ENCODE data around the gene NFE2L2. TPM values are rescaled to one million over a fixed set of nuclear protein-coding genes. Genes with fewer than 3 reads are reported as not detected.
"Not testable (repeated sequence)": the region's sequence is repeated elsewhere in the genome, so short reads cannot be mapped to it uniquely, and the experiment has no call there.

The NFE2L2 gene
- total RNA-seq, 4 donors from 2014 or later, result 147 to 315 (median 189) TPM

DNA sequence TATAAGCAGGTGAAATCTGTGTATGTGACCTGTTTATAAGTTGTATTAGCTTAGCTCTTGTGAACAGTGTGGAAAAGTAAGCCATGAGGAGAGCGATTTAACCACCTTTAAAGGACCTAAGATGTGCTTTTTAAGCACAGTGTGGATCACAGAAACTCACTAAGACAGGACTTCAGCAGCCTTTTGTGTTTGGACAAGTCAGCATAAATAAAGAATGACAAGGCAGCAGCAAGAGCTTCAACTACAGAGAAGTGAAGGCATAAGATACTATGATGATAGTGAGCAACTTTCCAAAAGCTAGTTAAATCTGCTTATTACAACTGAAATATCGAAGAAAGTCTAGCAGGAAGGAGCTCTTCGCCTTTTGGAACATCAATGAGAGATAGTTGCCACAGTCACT, 43.0 kb downstream of the NFE2L2 start:
- intact Hi-C loops (cut with DNase I), result no loop called here
- Histone ChIP-seq H3K4me3 (no peak overlapping the region), H3K36me3 (peaks cover 19 to 92% (median 42%) of the 10 kb centered on the region in 3 donors), H3K27ac (no peak overlapping the region), H3K4me1 (peaks cover 5 to 51% (median 7%) of the 10 kb centered on the region in 3 donors), H3K9me3 (no peaks in the 10 kb centered on the region), H3K27me3 (no peaks in the 10 kb centered on the region)
- TF ChIP-seq, protein P1, sequence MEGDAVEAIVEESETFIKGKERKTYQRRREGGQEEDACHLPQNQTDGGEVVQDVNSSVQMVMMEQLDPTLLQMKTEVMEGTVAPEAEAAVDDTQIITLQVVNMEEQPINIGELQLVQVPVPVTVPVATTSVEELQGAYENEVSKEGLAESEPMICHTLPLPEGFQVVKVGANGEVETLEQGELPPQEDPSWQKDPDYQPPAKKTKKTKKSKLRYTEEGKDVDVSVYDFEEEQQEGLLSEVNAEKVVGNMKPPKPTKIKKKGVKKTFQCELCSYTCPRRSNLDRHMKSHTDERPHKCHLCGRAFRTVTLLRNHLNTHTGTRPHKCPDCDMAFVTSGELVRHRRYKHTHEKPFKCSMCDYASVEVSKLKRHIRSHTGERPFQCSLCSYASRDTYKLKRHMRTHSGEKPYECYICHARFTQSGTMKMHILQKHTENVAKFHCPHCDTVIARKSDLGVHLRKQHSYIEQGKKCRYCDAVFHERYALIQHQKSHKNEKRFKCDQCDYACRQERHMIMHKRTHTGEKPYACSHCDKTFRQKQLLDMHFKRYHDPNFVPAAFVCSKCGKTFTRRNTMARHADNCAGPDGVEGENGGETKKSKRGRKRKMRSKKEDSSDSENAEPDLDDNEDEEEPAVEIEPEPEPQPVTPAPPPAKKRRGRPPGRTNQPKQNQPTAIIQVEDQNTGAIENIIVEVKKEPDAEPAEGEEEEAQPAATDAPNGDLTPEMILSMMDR (IDR thresholded peaks at IDR 0.05), result no peak
- TF ChIP-seq POLR2A (IDR thresholded peaks at IDR 0.05), result no peak
- 78 to 95% methylated on average over 3 of the region's 3 CpGs for WGBS, 2 donors
- no peak for DNase-seq

- not testable (repeated sequence) for DNase-seq
Observed at GRCh38 chr2:177219787-177220186, 44.7 kb downstream of the NFE2L2 start.

GRCh38 chr2:177217247-177217843, 47.2 kb downstream of the NFE2L2 start:
- Histone ChIP-seq H3K27ac (no peak overlapping the region), H3K4me3 (no peak overlapping the region), H3K9me3 (no peaks in the 10 kb centered on the region), H3K27me3 (no peaks in the 10 kb centered on the region), H3K36me3 (peaks cover 21 to 81% (median 42%) of the 10 kb centered on the region in 3 donors), H3K4me1 (peaks cover 24 to 73% (median 25%) of the 10 kb centered on the region in 3 donors)
- WGBS, 2 donors, result 73% methylated on average over 5 of the region's 5 CpGs
- DNase-seq, result no peak
- intact Hi-C loops (cut with DNase I), result loop anchor here (5.0 kb wide), 1 partner anchor 40 kb away; no protein-coding TSS in a partner anchor
- TF ChIP-seq POLR2A (IDR thresholded peaks at IDR 0.05), result no peak
- TF ChIP-seq, protein P1 (IDR thresholded peaks at IDR 0.05), result no peak

More at GRCh38 chr2:177219787-177220186, 44.7 kb downstream of the NFE2L2 start:
- not testable (repeated sequence) for H3K27ac ChIP-seq, H3K4me3 ChIP-seq, H3K27me3 ChIP-seq, H3K9me3 ChIP-seq
- peaks cover 17 to 66% (median 19%) of the 10 kb centered on the region in 3 donors for H3K4me1 ChIP-seq
- intact Hi-C loops (cut with DNase I), result loop anchor here (5.0 kb wide), 1 partner anchor 38 kb away; no protein-coding TSS in a partner anchor
- peaks cover 24 to 100% (median 46%) of the 10 kb centered on the region in 3 donors for H3K36me3 ChIP-seq
- WGBS, 2 donors, result 96% methylated on average over 2 of the region's 2 CpGs

DNA sequence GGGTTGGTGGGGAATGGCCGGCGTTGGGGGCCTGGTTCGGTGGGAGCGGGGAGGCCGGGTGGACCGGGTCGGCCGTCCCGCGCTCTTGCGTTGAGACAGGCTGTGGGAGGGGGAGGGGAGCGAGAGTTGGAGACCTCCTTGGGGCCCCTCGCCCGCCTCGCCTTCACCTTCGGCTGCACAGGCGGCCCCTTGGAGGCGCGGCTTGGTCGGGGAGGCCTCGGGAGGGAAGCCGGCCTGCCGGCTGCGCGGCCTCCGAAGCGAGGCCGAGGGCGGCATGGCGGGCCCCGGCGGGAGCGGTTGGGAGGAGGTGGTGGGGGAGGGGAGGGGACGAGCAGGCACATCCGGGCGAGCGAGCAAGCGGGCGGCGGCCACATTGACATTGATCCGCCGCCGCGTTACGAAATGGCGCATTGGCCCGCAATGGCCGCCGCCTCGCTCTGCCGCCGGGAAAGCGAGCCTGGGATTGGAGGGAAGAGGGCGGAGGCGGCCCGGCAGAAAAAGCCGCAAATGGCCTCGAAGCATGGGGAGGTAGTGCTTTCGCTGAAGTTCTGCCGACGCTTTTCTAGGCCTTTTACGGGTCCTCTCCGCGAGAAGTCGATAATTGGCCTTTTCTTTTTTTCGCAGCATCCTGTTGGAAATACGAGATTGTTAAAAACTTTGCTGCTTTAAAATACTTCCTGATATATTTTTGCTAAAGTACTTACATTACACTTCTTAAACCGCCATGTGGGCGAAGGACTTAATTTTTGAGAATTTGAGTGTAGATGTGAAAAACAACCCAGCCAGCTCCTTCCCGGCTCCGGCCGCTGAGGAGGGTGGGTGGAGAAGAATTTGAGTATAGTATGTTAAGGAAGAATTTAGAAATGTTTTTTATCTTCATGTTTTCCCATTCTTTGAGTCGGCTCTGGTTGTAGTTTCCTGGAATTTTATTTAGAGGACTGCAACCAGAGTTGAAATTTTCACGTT, 51.4 kb downstream of the NFE2L2 start:
- peak overlapping the region; percentile 75 to 94 (median 84) for H3K4me3 ChIP-seq
- DNase-seq, result peak; percentile 68
- intact Hi-C loops (cut with DNase I), result no loop called here
- peaks cover 25 to 61% (median 31%) of the 10 kb centered on the region in 3 donors for H3K4me1 ChIP-seq
- peak overlapping the region; percentile 96 to 100 (median 98) for H3K27ac ChIP-seq
- TF ChIP-seq, protein P1 (IDR thresholded peaks at IDR 0.05), result peak in 1 of 6 experiments; percentile 8
- TF ChIP-seq POLR2A (IDR thresholded peaks at IDR 0.05), result peak in 1 of 4 donors; percentile 15
- peaks cover 19 to 40% (median 19%) of the 10 kb centered on the region in 3 donors for H3K36me3 ChIP-seq
- no peaks in the 10 kb centered on the region for H3K9me3 ChIP-seq
- WGBS, 2 donors, result 1% methylated on average over 24 to 28 of the region's 74 CpGs
- no peaks in the 10 kb centered on the region for H3K27me3 ChIP-seq

DNA sequence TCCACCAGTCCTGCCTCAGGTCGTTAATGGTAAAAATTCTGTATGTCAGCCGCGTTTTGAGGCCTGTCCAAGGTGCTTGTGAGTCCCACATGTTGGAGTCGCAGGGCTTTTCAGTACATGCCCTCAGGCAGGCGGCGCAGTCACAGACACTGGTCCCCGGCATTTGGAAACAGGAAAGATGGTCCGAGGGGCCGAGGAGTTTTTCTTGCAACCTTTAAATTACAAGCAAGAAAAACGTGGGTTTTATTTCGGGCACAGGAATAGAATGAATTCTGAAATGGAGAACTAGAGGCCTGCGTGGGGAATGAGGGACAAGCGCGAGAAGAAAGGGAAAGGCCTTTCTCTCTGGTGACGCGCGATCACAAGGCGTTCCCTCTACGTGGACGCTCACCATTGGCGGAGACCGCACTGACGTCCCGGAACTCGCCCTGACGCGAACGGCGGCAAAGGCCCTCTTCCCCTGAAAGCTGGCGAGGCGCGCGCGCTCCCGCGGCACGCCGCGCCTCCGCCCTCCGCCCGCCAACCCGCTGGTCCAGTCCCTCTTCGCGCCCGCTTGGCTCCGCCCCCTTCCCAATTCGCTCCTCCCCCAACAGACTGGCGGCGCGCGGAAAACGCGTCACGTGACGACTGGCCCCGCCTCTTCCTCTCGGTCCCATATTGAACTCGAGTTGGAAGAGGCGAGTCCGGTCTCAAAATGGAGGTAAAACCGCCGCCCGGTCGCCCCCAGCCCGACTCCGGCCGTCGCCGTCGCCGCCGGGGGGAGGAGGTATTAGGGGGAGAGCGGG, 52.2 kb downstream of the NFE2L2 start, which contains the start of gene HNRNPA3:
TSS of gene HNRNPA3 (plus strand) at position 689 of the 785 bp plus-strand sequence. CDS start at position 695, 6 bp downstream.
- Histone ChIP-seq H3K4me3 (peak within 1 kb of the TSS; percentile 75 to 94 (median 84)), H3K27ac (peak within 1 kb of the TSS; percentile 96 to 100 (median 98)), H3K27me3 (no peaks in the 10 kb centered on the region), H3K4me1 (peaks cover 25 to 53% (median 31%) of the 10 kb centered on the region in 3 donors), H3K36me3 (peaks cover 11 to 31% (median 13%) of the 10 kb centered on the region in 3 donors), H3K9me3 (no peaks in the 10 kb centered on the region)
- WGBS, 2 donors, result 0 to 2% methylated on average over 18 to 28 of the region's 74 CpGs
- DNase-seq, result peak; percentile 81
- intact Hi-C loops (cut with DNase I), result no loop called here
- TF ChIP-seq POLR2A (IDR thresholded peaks at IDR 0.05), result peak in 3 of 4 donors; percentile 29 to 94 (median 92)
- TF ChIP-seq, protein P1 (IDR thresholded peaks at IDR 0.05), result peak in 3 of 6 experiments; percentile 29 to 30 (median 29)
